Measurements from ENCODE around the gene TMPRSS11E. TPM values are rescaled to one million over a fixed set of nuclear protein-coding genes. Genes with fewer than 3 reads are reported as not detected.
"Not testable (repeated sequence)": the region's sequence is repeated elsewhere in the genome, so short reads cannot be mapped to it uniquely, and the experiment has no call there.

TMPRSS11E gene
- total RNA-seq, 1 donor from 2014 or later = not detected

DNA sequence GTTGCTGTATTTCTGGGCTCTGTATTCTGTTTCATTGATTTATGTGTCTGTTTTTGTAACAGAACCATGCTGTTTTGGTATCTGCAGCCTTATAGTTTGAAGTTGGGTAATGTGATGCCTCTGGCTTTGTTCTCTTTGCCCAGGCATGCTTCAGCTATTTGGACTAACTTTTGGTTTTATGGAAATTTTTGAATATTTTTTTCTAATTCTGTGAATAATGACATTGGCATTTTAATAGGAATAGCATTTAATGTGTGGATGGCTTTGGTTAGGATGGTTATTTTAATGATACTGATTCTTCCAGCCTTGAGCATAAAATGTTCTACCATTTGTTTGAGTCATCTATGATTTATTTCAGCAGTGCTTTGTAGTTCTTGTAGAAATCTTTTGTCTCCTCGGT lies 75.0 kb downstream of the TMPRSS11E start:
- H3K36me3 Mint-ChIP-seq (ENCODE audit: low read depth); H3K4me1 Mint-ChIP-seq (ENCODE audit: low read depth); H3K27me3 Mint-ChIP-seq (ENCODE audit: insufficient read depth); DNase-seq (ENCODE audit: low spot score); H3K4me3 Mint-ChIP-seq; intact Hi-C loops (cut with micrococcal nuclease); H3K27ac Mint-ChIP-seq; H3K9me3 Mint-ChIP-seq: not testable (repeated sequence)

GRCh38 chr4:68535974-68536373 lies 88.7 kb downstream of the TMPRSS11E start:
- no peak overlapping the region for H3K27ac Mint-ChIP-seq
- H3K9me3 Mint-ChIP-seq = peaks cover 3% of the 10 kb centered on the region
- no peaks in the 10 kb centered on the region for H3K36me3 Mint-ChIP-seq (ENCODE audit: low read depth)
- intact Hi-C loops (cut with micrococcal nuclease) = no loop called here
- H3K4me3 Mint-ChIP-seq = no peak overlapping the region
- H3K4me1 Mint-ChIP-seq (ENCODE audit: low read depth) = no peaks in the 10 kb centered on the region
- H3K27me3 Mint-ChIP-seq (ENCODE audit: insufficient read depth) = no peaks in the 10 kb centered on the region
- DNase-seq (ENCODE audit: low spot score) = no peak

DNA sequence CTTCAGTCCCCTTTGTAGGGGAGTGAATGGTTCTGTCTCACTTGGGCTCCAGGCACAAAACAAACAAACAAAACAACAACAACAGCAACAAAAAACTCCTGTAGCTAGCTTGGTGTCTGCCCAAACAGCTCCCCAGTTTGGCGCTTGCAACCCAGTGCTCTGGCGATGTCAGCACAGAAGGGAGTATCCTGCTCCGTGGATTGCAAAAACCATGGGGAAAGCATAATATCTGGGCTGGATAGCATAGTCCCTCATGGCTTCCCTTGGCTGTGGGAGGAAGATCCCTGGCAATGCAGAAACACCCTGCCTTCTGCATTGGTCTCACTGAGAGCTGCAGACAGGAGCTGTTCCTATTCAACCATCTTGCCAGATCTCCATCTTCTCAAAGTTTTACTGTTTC lies 89.1 kb downstream of the TMPRSS11E start:
- Mint-ChIP-seq H3K27me3 (ENCODE audit: insufficient read depth) (no peaks in the 10 kb centered on the region), H3K27ac (no peak overlapping the region), H3K4me1 (ENCODE audit: low read depth) (no peaks in the 10 kb centered on the region), H3K36me3 (ENCODE audit: low read depth) (no peaks in the 10 kb centered on the region), H3K9me3 (peaks cover 3% of the 10 kb centered on the region), H3K4me3 (no peak overlapping the region)
- intact Hi-C loops (cut with micrococcal nuclease) = no loop called here
- DNase-seq (ENCODE audit: low spot score) = no peak

GRCh38 chr4:68542742-68543141 lies 95.5 kb downstream of the TMPRSS11E start:
- H3K4me3 Mint-ChIP-seq; H3K4me1 Mint-ChIP-seq (ENCODE audit: low read depth); H3K27ac Mint-ChIP-seq; H3K36me3 Mint-ChIP-seq (ENCODE audit: low read depth); H3K9me3 Mint-ChIP-seq; H3K27me3 Mint-ChIP-seq (ENCODE audit: insufficient read depth); DNase-seq (ENCODE audit: low spot score); intact Hi-C loops (cut with micrococcal nuclease): not testable (repeated sequence)

Other genes with a start within 250 kb of the TMPRSS11E start
- not detected in 2 replicates for gene TMPRSS11B, start 201.8 kb upstream of the TMPRSS11E start, total RNA-seq
- gene YTHDC1, start 97.4 kb upstream of the TMPRSS11E start, total RNA-seq = 75.6 and 82.3 TPM in 2 replicates
- gene UGT2B17, start 128.9 kb downstream of the TMPRSS11E start, total RNA-seq = not detected in 2 replicates
- not detected in 2 replicates for gene UGT2B15, start 223.2 kb downstream of the TMPRSS11E start, total RNA-seq